ENCODE results near the gene KCNQ1. TPM values are rescaled to one million over a fixed set of nuclear protein-coding genes. Genes with fewer than 3 reads are reported as not detected.

KCNQ1 gene
- total RNA-seq, 5 donors from 2014 or later (not counting 1 experiment from before 2014, with no cell fraction given): 20.9 to 32.9 (median 24.0) TPM

DNA sequence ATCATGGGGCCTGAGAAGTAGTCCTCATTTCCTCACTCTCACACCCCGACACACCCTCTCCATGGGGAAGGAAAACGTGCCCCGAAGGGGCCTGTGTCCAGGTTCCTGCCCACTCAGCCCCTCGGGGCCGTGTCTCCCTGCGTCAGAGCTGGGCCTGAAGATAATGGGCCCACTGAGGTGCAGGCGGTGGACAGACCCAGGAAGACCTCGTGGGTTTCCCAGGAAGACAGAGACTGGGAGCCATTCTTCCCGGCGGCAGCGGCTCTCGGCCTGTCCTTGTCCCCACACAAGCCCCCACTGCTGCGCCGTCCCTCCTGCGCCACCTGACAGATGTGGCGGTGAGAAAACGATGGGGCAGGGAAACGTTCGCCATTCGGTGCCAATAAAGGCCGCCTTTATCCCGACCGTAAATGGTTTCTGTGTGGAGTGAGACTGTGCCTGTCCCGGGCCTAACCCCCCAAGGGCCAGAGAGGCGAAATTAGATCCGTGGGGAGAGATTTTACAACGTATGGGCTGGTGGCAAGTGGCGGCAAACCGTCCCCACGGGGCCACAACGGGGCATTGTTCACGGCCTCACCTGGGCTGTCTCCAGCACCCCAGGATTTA, 351.8 kb downstream of the KCNQ1 start:
- DNase-seq (peak in 2 of 35 experiments; percentile 2 to 4), ATAC-seq (replicated peaks in 1 of 4) (no peak)
- Mint-ChIP-seq H3K27me3 (no peaks in the 10 kb centered on the region), H3K4me3 (no peak overlapping the region), H3K9me3 (no peaks in the 10 kb centered on the region), H3K27ac (no peak overlapping the region), H3K36me3 (peaks cover 9% of the 10 kb centered on the region), H3K4me1 (no peaks in the 10 kb centered on the region)
- Histone ChIP-seq H3K27ac (ENCODE audit: low read length) (no peak overlapping the region), H3K36me3 (ENCODE audit: control insufficient read depth in 2 of 2, extremely low read depth in 1 of 2, insufficient read depth in 1 of 2, low read length in 1 of 2) (no peaks in the 10 kb centered on the region), H3K4me3 (ENCODE audit: control insufficient read depth in 1 of 2, extremely low read depth in 1 of 2, low read length in 1 of 2) (no peak overlapping the region), H3K9me3 (no peaks in the 10 kb centered on the region), H3K27me3 (replicated peaks in 1 of 2; ENCODE audit: control insufficient read depth in 2 of 2, extremely low read depth in 1 of 2, insufficient read depth in 2 of 2, low read length in 1 of 2) (peaks cover 0 to 8% of the 10 kb centered on the region in 2 experiments), H3K4me1 (ENCODE audit: control insufficient read depth in 1 of 2, extremely low read depth in 1 of 2, insufficient read depth in 2 of 2, low read length in 2 of 2) (peaks cover 0 to 6% of the 10 kb centered on the region in 2 experiments)
- 86% methylated on average over 27 of the region's 32 CpGs for WGBS (ENCODE audit: insufficient coverage)
- CTCF ChIA-PET: no interaction called here
- POLR2A ChIA-PET: no interaction called here

DNA sequence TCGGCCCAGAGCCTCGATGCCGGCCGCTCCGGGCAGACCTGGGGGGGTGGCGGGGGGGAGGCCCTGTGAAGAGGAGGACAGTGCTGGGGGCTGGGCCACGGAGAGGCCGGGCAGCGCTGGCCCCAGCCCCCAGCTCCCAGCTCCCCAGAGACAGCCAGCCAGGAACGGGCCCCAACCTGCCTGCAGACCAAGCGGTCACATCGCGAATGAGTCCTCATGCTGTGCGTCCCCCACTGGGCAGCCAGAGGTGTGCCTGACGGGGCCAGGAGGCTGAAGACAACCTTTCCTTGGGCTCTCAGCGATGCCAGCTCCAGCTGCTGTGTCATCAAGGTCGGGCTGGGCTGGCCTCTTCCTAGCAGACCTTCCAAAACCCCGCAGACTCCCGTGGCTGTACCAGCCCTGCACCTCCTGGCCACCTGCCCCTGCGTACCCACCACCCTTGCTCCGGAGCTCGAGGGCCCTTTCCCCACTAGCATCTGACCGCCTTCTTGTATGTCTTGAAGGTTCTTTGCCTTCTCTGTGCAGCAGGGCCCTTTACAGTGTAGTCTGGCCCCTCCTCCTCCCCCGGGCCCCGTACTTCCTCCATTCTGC, 352.4 kb downstream of the KCNQ1 start:
- Histone ChIP-seq H3K27ac (ENCODE audit: low read length) (no peak overlapping the region), H3K4me3 (ENCODE audit: control insufficient read depth in 1 of 2, extremely low read depth in 1 of 2, low read length in 1 of 2) (no peak overlapping the region), H3K36me3 (ENCODE audit: control insufficient read depth in 2 of 2, extremely low read depth in 1 of 2, insufficient read depth in 1 of 2, low read length in 1 of 2) (no peaks in the 10 kb centered on the region), H3K4me1 (ENCODE audit: control insufficient read depth in 1 of 2, extremely low read depth in 1 of 2, insufficient read depth in 2 of 2, low read length in 2 of 2) (peaks cover 0 to under 1% of the 10 kb centered on the region in 2 experiments), H3K9me3 (no peaks in the 10 kb centered on the region), H3K27me3 (replicated peaks in 1 of 2; ENCODE audit: control insufficient read depth in 2 of 2, extremely low read depth in 1 of 2, insufficient read depth in 2 of 2, low read length in 1 of 2) (peaks cover 0 to 6% of the 10 kb centered on the region in 2 experiments)
- no peaks in the 10 kb centered on the region for H3K27me3 Mint-ChIP-seq
- DNase-seq (peak in 4 of 35 experiments; percentile 1 to 5 (median 2)), ATAC-seq (replicated peaks in 1 of 4) (no peak)
- no peaks in the 10 kb centered on the region for H3K4me1 Mint-ChIP-seq
- H3K36me3 Mint-ChIP-seq: peaks cover 9% of the 10 kb centered on the region
- ChIA-PET POLR2A (no interaction called here), CTCF (no interaction called here)
- 84% methylated on average over 16 of the region's 25 CpGs for WGBS (ENCODE audit: insufficient coverage)
- H3K9me3 Mint-ChIP-seq: no peaks in the 10 kb centered on the region
- no peak overlapping the region for H3K4me3 Mint-ChIP-seq
- H3K27ac Mint-ChIP-seq: no peak overlapping the region

DNA sequence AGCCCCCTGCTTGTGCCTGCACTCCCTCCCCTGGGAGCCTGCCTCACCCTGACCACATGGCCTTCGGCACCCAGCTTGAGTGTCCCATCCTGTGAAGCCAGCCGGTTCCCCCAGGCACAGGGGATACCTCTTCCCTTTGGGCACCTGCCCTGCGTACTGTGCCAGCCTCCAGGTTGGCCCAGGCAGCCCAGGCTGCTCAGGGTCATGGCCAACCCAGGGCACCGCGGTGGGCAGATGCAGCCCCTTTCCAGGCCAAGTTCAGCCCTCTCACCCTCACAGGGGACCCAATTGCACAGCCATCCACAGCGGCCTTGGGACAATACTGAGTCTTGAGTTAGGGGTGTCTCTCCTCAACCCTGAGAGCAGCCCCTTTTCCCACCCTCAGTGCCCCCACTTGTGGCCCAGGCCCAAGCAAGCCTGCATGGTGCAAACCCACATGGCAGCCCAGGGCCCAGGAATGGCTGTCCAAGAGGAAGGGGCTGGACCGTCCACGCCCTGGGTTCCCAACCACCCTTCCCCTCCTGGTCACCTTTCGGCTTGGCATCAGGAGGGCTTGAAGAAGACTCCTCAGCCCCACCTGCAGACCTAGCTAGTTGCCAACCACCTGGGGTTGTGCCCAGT, 353.0 kb downstream of the KCNQ1 start:
- Mint-ChIP-seq H3K27me3 (no peaks in the 10 kb centered on the region), H3K9me3 (no peaks in the 10 kb centered on the region), H3K4me1 (no peaks in the 10 kb centered on the region), H3K27ac (no peak overlapping the region), H3K4me3 (no peak overlapping the region), H3K36me3 (peaks cover 9% of the 10 kb centered on the region)
- Histone ChIP-seq H3K4me3 (ENCODE audit: control insufficient read depth in 1 of 2, extremely low read depth in 1 of 2, low read length in 1 of 2) (no peak overlapping the region), H3K4me1 (ENCODE audit: control insufficient read depth in 1 of 2, extremely low read depth in 1 of 2, insufficient read depth in 2 of 2, low read length in 2 of 2) (no peaks in the 10 kb centered on the region), H3K9me3 (no peaks in the 10 kb centered on the region), H3K27me3 (replicated peaks in 1 of 2; ENCODE audit: control insufficient read depth in 2 of 2, extremely low read depth in 1 of 2, insufficient read depth in 2 of 2, low read length in 1 of 2) (peaks cover 0 to 4% of the 10 kb centered on the region in 2 experiments), H3K27ac (ENCODE audit: low read length) (no peak overlapping the region), H3K36me3 (ENCODE audit: control insufficient read depth in 2 of 2, extremely low read depth in 1 of 2, insufficient read depth in 1 of 2, low read length in 1 of 2) (no peaks in the 10 kb centered on the region)
- peak in 4 of 35 experiments; percentile 1 to 9 (median 4) for DNase-seq
- ATAC-seq (replicated peaks in 1 of 4): no peak
- ChIA-PET CTCF (no interaction called here), POLR2A (no interaction called here)
- WGBS (ENCODE audit: insufficient coverage): 97% methylated on average over 7 of the region's 9 CpGs

DNA sequence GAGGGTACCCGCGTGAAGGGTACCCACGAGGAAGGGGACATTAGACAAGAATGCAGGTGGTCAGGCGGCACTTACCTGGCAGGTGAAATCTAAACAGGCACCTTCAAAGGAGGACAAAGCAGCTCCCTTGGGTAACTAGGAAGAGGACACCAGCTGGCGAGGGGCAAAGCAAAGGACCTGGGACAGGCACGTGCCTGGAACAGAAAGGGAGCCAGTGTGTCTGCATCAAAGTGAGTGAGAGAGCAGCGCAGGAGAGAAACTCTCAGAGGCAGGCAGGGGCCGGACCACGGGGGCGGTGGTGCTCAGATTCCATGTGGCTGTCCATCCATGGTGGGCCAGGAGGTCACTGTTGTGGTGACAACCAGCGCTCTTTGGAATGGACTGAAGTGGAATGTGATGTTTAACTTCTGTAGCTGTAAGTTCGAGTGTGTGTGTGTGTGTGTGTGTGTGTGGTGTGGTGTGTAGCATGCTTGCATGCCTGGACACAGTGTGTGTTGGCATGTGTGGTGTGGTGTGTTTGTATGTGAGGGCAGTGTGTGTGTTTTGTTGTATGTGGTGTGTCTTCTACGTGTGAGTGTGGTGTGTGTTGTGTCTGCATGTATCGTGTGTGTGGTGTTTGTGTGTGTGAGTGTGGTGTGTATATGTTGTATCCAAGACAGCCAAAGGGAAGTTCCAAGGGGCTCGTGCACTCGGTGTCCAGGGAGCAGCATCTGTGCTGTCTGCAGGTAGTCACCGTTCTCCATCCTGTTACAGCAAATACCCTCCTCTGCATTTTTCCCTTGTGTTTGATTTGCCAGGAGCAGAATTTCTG, 354.3 kb downstream of the KCNQ1 start:
- ChIA-PET POLR2A (no interaction called here), CTCF (no interaction called here)
- Histone ChIP-seq H3K4me1 (ENCODE audit: control insufficient read depth in 1 of 2, extremely low read depth in 1 of 2, insufficient read depth in 2 of 2, low read length in 2 of 2) (no peaks in the 10 kb centered on the region), H3K4me3 (ENCODE audit: control insufficient read depth in 1 of 2, extremely low read depth in 1 of 2, low read length in 1 of 2) (no peak overlapping the region), H3K9me3 (no peaks in the 10 kb centered on the region), H3K27me3 (replicated peaks in 1 of 2; ENCODE audit: control insufficient read depth in 2 of 2, extremely low read depth in 1 of 2, insufficient read depth in 2 of 2, low read length in 1 of 2) (peaks cover 0 to 5% of the 10 kb centered on the region in 2 experiments), H3K27ac (ENCODE audit: low read length) (no peak overlapping the region), H3K36me3 (ENCODE audit: control insufficient read depth in 2 of 2, extremely low read depth in 1 of 2, insufficient read depth in 1 of 2, low read length in 1 of 2) (no peaks in the 10 kb centered on the region)
- H3K4me1 Mint-ChIP-seq: no peaks in the 10 kb centered on the region
- DNase-seq (peak in 3 of 35 experiments; percentile 0 to 23 (median 1)), ATAC-seq (replicated peaks in 1 of 4) (no peak)
- H3K27ac Mint-ChIP-seq: no peak overlapping the region
- H3K9me3 Mint-ChIP-seq: no peaks in the 10 kb centered on the region
- peaks cover 9% of the 10 kb centered on the region for H3K36me3 Mint-ChIP-seq
- H3K4me3 Mint-ChIP-seq: no peak overlapping the region
- WGBS (ENCODE audit: insufficient coverage): 89% methylated on average over 14 of the region's 17 CpGs
- no peaks in the 10 kb centered on the region for H3K27me3 Mint-ChIP-seq

DNA sequence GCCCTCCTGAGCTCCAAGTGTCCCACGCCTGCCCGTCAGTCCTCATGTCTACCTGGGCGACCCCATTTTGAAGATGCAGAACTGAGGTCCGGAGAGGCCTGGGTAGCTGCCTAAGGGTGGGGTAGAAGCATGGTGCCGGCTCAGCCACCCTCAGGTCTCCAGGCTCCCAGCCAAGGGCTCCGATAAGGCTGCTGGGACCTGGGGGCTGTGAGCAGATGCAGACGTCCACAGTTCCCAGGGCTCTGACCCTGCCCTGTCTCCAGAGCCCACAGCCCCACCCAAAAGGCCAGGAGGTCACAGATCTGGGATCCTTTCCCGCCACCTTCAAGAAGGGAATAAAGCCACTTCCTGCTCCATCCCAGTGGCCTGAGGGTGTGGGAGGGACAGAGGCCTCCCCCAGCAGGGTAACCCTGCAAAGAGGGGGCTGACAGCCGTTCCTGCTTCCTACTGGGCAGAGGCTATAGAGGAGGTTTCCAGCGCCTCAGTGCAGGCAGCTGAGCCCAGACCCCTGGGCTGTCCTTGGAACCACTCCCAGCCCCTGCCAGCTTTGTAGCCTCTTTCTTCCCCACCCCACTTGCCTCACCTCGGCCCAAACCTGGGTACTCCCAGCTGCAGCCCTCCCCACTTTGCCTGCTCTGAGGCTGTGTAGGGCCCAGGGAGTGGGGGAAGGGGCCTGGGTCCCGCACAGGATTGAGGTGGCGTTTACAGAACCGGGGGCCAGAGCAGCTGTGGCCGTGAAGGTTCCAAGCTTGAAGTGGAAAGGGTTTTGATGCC, 355.3 kb downstream of the KCNQ1 start:
- H3K4me3 ChIP-seq (ENCODE audit: control insufficient read depth in 1 of 2, extremely low read depth in 1 of 2, low read length in 1 of 2): no peak overlapping the region
- Mint-ChIP-seq H3K27me3 (no peaks in the 10 kb centered on the region), H3K27ac (no peak overlapping the region), H3K4me3 (no peak overlapping the region), H3K4me1 (no peaks in the 10 kb centered on the region), H3K9me3 (no peaks in the 10 kb centered on the region), H3K36me3 (peaks cover 9% of the 10 kb centered on the region)
- DNase-seq (peak in 3 of 35 experiments; percentile 0 to 12 (median 0)), ATAC-seq (replicated peaks in 1 of 4) (no peak)
- H3K36me3 ChIP-seq (ENCODE audit: control insufficient read depth in 2 of 2, extremely low read depth in 1 of 2, insufficient read depth in 1 of 2, low read length in 1 of 2): no peaks in the 10 kb centered on the region
- H3K27me3 ChIP-seq (replicated peaks in 1 of 2; ENCODE audit: control insufficient read depth in 2 of 2, extremely low read depth in 1 of 2, insufficient read depth in 2 of 2, low read length in 1 of 2): peaks cover 0 to 5% of the 10 kb centered on the region in 2 experiments
- POLR2A ChIA-PET: interaction anchor here in 1 of 2 donors (0.5 kb wide), 1 partner anchor 9 kb away, joined by 6 read pairs; no protein-coding TSS in a partner anchor
- 92% methylated on average over 10 of the region's 15 CpGs for WGBS (ENCODE audit: insufficient coverage)
- no peaks in the 10 kb centered on the region for H3K4me1 ChIP-seq (ENCODE audit: control insufficient read depth in 1 of 2, extremely low read depth in 1 of 2, insufficient read depth in 2 of 2, low read length in 2 of 2)
- no peak overlapping the region for H3K27ac ChIP-seq (ENCODE audit: low read length)
- CTCF ChIA-PET: no interaction called here
- no peaks in the 10 kb centered on the region for H3K9me3 ChIP-seq

Measured in T-cell (primary cell).